Cerebellar cortex (tissue), 1 donor: Measurements from ENCODE around the gene TMEM86B.

Experiments
- DNase-seq: peaks from one replicate; pipeline ENCODE4 v3.0.0-alpha.2; 2015; ENCODE audit warnings: low spot score

The TMEM86B gene

GRCh38 chr19:55257461-55258420 is 29.2 kb upstream of the TMEM86B start:
- DNase-seq: no peak

GRCh38 chr19:55256562-55257460 is 28.2 kb upstream of the TMEM86B start:
- DNase-seq: no peak

GRCh38 chr19:55255618-55256423 is 27.3 kb upstream of the TMEM86B start:
- DNase-seq: no peak

GRCh38 chr19:55254625-55254977 is 26.0 kb upstream of the TMEM86B start:
- DNase-seq: no peak

- DNase-seq: no peak
Measured at GRCh38 chr19:55253842-55254624, 25.5 kb upstream of the TMEM86B start.

GRCh38 chr19:55252760-55253663 is 24.4 kb upstream of the TMEM86B start:
- DNase-seq: no peak

GRCh38 chr19:55251341-55252081 is 22.9 kb upstream of the TMEM86B start:
- DNase-seq: no peak

- no peak for DNase-seq
Measured at GRCh38 chr19:55250262-55251036, 21.9 kb upstream of the TMEM86B start.

- no peak for DNase-seq
Measured at GRCh38 chr19:55249841-55250240, 21.3 kb upstream of the TMEM86B start.

GRCh38 chr19:55248704-55249103 is 20.1 kb upstream of the TMEM86B start:
- DNase-seq: no peak

GRCh38 chr19:55248166-55248675 is 19.7 kb upstream of the TMEM86B start:
- DNase-seq: no peak

GRCh38 chr19:55247621-55248099 is 19.1 kb upstream of the TMEM86B start:
- no peak for DNase-seq

GRCh38 chr19:55246462-55247451 is 18.2 kb upstream of the TMEM86B start:
- DNase-seq: no peak

- DNase-seq: no peak
Measured at GRCh38 chr19:55245236-55245904, 16.8 kb upstream of the TMEM86B start.

- no peak for DNase-seq
Measured at GRCh38 chr19:55244004-55244680, 15.6 kb upstream of the TMEM86B start.

GRCh38 chr19:55242517-55242916 is 14.0 kb upstream of the TMEM86B start:
- DNase-seq: no peak
